HG02970 (cell line): Measurements from ENCODE around the gene BSND.

ENCODE experiments used
- ATAC-seq: cut with Tn5 transposase; IDR thresholded peaks from one replicate; pipeline ENCODE4 v1.9.1; 2021; ENCODE audit warnings: mild to moderate bottlenecking, moderate library complexity, moderate number of reproducible peaks; ENCODE audit not compliant: unreplicated experiment, low FRiP score

The BSND gene

DNA sequence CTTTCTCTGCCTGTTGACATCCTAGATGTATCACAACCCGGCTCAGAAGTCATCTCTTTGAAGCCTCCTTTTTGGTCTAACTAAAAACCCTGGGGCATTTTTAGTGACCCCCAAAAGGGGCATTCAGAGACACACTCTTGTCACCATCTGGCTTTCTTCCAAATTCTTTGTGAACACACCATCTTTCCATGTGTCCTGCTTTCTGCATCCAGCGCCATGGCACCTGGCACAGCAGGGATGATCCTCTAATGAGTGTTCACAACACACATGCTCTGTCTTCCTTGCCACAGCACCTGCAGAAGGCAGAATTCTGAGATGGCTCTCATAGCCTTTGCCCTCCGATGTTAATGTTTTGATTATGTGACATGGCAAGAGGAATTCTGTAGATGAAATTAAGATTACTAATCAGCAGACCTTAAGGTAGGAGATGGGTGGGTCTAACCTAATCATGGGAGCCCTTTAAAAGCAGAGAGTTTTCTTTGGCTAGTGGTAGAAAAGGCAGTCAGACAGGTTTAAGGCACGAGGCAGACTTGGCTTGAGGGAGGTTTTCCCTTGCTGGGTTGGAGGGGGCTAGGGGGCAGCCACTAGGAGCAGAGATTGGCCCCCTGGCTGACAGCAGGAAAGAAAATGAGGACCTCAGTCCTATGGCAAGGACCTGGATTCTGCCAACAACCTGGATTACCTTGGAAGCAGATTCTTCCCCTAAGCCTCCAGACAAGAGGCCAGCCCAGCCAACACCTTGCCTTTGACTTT is 23.2 kb upstream of the BSND start:
- no peak for ATAC-seq

DNA sequence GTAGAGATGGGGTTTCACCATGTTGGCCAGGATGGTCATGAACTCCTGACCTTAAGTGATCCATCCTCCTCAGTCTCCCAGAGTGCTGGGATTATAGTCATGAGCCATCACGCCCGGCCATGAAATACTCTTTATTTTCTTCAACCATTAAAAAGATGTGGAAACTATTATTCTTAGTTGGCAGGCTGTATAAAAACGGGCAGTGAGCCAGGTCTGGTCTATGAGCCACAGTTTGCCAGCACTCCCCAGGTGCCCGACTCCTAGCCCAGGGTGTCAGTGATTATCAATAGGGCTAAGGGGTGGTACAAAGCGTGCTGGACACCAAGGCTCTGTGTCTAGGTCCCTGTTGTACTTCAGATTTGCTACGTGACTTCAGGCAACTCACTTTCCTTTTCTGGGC is 22.0 kb upstream of the BSND start:
- no peak for ATAC-seq

DNA sequence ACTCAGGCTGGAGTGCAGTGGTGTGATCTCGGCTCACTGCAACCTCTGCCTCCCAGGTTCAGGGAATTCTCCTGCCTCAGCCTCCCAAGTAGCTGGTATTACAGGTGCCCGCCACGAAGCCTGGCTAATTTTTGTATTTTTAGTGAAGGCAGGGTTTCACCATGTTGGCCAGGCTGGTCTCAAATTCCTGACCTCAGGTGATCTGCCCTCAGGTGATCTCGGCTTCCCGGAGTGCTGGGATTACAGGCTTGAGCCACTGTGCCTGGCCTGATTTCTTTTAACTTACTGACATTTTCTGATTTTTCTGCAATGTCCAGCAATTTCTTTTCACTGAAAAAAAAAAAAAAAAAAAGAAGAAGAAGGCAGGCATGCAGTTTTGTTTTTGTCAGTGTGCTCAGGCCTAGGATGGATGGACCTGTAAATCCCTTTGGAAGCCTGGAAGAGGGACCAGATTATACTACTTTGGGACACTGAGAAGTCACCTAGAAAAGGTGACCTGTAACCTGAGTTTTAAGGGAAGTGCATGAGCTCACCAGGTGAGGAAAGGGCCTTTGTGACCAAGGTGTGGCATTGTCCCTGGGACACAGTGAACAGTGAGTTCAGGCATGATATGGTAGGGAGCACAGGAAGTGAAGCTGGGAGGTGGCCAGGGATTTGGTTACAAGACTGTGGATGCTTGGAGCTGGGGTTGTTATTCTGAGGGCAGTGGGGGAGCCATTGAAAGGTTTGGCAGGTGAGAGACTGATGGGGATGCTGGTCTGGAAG is 21.0 kb upstream of the BSND start:
- ATAC-seq, result no peak

DNA sequence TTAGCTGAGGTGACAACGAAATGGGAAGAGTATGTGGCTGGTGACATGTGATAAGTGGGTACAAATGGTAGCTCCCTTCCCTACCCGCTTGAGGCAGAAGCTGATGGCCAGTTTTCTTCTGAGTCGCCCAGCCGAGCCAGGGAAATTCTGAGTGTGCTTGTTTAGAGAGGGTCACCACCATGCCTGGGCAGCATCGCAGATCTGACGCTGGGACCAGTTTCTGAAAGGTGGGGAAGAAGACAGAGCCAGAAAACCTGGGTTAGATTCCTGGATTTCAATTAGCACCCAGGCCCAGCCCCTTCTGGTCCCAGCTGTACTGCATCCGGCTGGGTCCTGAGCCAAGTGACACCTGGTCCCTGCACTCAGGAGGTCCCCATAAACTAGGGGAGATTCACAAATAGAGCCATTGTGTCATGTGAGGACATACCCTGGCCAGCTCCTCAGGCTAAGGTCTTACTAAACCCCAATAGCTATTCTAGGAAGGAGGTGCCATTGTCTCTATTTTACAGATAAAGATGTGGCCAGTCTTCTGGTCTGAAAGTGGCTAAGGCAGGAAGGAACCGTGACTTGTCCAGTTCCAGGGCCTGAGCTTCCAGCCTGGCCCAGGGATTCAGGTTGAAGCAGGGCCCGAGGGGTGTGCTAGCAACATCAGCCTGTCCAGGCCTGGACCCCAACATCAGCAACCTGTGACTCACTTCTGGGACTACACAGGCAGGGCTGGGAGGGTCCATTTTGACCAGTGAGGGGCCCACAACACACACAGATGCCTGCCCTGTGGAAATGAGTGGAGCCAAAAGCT is 20.0 kb upstream of the BSND start:
- no peak for ATAC-seq

DNA sequence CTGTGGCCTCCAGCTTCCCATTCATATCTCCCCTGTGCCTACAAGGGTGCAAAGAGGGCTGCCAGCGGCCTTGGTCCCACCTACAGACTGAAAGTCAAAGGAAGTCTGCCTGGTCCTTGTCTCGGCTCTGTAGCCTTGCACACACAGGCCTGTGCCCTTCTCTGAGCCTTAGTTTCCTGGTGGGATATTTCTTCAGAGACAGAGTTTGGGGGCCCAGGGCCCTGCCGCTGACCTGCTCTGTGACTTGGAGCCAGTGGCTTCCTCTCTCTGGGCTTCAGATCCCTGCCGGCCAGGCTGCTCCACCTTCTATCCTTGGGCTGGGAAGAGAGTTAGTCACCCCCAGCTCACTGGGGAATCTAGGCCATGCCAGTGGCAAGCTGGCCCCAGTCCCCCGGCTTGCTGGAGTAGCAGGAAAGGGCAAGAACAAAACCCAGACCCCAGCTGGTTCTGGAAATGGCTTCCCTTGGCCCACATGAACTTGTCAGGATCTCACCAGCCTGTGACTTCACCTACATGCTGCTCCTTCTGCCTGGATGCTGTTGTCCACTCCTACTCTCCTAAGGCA is 19.3 kb upstream of the BSND start:
- ATAC-seq, result no peak

DNA sequence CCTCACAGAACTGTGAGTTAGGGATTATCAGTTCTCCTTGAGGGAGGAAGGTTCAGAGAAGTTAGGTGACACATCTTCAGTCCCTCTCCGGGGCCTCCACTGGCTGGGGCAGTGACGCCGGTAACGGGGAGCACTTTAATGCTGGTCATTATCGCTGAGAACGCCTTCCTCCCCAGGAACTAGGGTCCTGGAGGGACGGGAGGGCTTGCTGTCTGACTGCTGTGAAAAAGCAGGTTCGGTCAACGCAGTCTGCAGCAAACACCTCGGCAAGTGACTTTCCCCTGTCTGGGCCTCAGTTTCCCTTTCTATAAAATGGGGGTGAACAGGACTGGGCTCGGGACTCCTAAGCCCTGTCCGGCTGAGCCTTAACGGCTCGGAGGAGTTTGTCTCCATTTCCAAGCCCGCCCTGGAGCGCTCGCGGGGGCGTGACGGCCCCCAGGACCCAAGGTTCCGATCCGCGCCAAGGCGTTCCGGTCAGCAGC is 18.6 kb upstream of the BSND start:
- no peak for ATAC-seq

DNA sequence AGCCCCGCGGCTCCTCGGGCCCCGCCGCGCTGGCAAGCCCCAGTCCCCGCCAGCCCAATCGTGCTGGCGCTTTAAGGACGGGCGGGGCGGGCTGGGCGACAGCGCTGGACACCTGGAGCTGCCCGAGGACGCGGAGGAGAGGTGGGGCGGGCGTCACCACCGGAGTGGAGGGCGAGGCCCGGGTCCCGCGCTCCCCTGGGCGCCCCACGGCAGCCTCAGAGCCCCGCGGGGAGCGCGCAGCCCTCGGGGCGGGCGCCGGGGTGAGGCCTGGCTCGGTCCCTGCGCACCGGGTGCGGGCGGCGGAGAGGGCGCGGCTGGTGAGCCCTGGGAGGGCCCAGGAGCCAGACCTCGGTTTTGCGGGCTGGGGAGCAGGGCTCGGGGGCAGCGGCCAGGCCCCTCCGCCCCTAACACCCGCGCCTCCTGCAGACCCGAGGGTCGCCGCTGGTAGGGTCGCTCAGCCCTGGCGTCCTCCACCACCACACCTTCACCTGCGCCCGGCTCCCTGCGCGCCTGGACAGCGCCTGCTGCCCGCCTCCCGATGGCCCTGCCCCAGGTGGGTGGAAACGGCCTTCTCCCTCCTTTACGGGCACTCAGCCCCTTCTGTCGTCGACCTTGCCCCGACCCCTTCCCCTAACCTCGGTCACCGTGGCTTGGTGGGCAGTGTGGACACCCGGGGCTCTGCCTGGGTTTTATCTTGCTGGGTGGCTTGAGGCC is 18.0 kb upstream of the BSND start, which contains the start of gene TMEM61:
Gene TMEM61 (plus strand): TSS at position 101 of the 714 bp plus-strand sequence. CDS start 438 bp downstream, at position 539.
- no peak for ATAC-seq

DNA sequence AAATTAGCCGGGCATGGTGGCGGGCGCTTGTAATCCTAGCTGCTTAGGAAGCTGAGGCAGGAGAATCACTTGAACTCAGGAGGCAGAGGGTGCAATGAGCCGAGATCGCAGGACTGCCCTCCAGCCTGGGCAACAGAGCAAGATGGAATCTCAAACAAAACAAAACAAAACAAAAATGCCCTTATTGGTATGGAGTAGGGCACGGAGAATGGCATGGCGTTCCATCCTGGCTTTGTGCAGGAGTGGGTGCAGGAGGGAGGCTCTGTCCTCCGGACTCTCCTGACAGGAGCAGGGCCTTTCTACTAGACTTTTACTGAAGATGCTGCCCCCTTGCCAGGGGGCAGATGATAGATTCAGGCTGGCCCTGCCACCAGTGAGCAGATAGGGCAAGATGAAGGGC is 17.3 kb upstream of the BSND start:
- no peak for ATAC-seq

DNA sequence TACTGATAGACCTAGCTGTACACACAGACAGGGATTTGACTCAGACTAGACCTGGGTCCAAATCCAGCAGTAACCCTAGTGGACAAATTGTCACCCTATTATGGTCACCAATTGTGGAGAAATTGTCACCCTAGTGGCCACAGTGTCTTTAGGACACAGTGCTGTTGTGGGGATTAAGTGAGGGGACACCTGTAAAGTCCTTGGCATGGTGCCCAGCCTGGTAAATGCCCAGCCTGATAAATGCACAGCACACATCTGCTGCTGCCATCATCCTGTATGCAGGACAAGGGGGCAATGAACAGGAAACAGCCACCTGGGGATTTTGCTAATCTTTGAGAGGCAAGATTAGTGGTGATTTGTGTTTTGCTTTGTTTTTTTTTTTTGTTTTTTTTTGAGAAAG is 16.0 kb upstream of the BSND start:
- no peak for ATAC-seq

DNA sequence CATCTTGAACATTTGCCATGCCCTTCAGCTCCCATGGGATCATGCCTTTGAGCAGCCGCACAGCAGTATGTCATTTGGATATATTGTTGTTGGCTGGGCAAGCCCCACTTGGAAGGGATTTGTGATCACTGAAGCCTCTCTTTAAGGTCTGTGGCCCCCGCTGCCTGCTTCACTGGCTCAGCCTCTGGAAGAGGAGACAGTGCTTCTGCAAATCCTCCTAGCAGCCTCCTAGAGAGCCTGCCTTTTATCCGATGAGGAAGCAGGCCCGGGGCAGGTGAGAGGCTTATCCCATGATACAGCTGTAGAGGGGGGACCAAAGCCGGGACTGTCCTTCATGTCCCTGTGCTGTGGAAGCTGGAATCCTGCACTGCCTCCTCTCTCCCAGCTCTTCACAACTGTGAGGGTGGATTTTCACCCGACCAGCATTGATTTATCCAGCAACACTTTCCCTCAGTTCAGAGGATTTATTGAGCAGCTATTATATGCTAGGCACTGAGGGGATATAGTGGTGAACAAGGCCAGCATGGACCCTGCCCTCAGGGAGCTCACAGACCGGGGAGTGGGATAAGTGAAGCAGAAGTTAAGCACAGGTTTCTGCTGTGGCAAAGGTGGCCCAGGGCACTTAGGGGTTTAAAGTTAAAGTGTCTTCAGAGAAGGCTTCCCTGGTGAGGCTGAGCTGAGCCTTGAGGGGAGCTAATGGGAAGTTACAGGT is 14.4 kb upstream of the BSND start:
- no peak for ATAC-seq

DNA sequence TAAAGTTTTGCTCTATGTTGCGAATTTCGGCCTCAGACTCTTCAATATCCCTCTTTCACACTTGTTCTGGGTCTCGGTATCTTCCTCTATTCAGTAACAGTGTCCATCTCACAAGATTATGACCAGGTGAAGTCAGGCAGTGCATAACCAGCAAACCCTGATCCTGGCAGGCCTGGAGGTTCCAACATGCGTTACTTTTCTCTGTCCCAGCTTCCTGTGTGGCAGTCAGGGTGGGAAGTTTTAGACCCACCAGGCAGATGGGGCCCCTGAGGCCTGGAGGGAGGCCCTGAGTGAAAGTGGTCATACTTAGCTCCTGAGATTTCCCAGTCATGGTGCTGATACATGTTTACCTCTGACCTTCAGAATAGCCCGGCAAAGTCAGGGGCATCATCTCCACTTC is 13.2 kb upstream of the BSND start:
- no peak for ATAC-seq

DNA sequence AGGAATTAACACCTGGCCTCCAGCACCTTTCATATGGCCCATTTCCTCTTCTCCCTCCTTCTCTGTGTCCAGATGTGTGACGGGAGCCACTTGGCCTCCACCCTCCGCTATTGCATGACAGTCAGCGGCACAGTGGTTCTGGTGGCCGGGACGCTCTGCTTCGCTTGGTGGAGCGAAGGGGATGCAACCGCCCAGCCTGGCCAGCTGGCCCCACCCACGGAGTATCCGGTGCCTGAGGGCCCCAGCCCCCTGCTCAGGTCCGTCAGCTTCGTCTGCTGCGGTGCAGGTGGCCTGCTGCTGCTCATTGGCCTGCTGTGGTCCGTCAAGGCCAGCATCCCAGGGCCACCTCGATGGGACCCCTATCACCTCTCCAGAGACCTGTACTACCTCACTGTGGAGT is 12.7 kb upstream of the BSND start:
- no peak for ATAC-seq

DNA sequence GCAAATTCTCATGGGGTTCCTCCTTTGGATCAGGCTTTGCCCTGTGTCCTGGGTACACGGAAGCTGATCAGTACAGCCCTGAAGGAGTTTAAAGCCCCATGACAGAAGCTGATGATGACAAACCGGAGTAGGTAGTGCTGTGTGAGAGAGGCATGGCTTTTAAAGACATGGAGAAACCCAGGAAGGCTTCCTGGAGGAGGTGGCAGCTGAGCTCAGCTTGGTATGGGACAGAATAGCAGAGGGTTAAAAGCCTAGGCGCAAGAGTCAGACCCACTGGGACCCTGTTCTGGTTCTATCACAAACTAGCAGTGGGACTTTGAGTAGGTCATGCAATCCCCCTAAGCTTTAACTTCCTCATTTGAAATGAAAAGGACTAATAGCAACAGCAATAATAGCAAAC is 12.2 kb upstream of the BSND start:
- no peak for ATAC-seq

DNA sequence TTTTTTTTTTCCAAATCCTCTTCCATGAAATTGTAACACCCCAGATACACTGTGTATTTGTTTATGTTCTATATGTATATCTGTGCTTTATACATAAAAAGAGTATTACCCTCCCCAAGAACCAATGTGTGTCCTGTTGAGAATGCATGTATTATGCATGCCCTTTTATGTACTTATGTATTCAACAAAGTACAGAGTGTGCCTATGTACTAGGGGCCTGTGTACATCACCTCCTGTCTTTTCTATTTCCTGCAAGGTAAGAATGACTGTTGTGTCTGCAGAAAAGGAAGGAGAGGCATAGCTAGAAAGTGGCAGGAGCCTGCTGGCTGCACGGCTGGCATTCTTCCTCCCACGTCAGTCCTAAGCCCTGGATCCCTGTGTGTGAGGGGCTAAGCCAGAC is 11.3 kb upstream of the BSND start:
- no peak for ATAC-seq

DNA sequence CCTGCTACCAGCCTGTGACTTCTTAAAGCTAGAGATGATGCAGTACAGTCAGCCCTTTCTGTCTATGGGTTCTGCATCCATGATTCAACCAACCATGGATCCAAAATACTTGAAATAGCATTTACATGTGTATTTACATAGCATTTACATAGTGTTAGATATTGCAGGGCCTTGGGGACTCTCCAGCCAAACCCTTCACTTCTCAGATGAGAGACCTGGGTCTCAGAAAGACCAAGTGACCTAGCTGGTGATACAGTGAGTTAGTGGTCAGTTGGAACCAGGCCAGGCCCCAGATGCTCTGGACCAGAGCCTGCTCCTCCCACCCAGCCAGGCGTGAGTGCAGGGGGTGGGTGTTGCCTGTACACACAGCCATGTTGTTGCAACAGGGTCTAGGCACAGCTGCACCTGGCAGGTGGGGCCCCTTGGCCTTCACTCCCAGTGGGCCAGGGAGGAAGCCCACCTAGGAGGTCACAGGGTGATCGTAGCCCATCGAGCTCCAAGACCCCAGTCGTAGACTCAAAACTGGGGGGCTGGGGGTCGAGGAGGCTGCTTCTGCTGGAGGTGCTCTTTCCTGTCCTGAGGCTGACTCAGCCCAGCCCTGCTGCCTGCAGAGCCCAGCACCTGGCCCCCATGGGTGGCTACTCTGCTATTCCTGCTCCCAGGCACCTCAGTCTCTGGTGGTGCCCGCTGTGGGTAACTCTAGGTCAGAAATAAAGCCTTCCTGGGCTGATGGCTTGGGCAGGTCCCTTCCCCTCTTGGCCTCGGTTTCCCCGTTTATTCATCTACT is 10.6 kb upstream of the BSND start:
- ATAC-seq, result no peak

DNA sequence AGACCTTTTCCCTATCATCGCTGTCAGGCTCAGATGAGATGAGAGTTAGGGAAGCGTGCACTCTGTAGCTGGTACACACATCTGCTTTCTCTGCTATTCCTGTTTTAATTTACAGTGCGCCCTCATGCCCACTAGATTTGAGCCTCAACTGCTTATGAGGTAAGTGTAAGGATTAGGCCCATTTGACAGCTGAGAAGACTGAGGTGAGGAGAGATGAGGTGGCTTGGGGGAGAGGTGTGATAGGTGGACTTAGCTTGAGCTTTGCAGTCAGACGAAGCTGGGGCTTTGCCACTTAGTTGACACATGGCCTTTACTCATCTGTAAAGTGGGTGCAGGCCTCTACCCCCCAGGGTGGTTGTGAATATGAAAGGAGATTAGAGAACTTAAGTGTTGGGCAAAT is 9.8 kb upstream of the BSND start:
- no peak for ATAC-seq

DNA sequence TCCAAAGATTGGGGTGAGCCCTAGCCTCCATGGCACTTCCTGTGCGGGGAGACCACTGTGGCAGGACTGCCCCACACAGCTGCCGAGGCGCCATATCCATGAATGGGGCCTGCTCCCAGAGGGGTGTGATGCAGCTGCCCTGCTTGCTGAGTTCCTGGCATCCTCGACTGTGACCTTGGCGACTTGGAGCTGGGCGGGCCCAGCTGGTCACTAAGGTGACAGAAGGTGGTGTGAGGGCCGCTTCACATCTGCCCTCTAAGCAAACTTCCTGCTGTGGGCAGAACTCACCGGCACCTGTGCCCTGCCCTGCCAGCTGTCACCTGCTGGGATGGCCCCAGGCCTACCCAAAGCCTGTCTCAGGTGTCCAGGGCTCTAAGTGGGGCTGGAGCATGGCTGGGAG is 9.3 kb upstream of the BSND start:
- no peak for ATAC-seq

DNA sequence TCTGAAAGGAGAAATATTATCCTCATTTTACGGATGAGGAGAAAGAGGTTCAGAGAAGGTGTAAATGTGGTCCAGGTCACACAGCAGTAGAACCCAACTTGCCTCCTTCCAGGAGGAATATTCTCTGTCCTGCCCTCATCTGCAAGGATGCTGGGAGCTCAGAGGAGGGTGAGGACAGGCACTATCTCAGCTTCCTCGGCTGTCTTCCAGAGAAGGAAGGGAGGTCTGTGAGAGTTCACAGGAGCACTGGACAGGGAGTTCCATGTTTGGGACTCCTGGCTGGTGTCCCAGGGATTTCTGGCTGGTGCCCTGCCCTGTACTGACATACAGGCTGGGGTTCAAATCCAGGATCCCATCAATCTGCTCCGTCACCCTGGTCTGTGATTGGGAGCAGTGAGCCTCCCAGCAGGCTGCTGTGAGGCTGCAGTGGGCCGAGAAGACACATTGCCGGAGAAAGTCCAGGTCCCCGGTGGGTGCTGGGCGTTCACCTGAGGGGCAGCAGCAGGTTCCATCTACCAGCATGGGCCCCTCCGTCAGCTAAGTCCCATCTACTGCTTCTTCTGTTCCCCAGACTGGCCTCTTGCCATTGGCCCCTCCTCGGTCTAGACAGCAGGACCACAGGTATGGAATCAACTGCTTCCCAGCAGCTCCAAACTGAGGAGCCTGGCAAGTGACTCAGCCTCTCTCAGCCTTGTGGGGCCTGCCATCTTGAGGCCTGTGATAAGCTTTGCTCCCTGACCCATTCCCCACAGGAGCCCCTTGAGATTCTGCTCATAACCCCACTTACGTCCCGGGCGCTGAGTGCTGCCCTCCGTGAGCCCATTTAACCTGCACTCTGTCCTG is 8.5 kb upstream of the BSND start:
- no peak for ATAC-seq
